ENCODE measurements around the gene FABP2.
"Not testable (repeated sequence)": the region's sequence is repeated elsewhere in the genome, so short reads cannot be mapped to it uniquely, and the experiment has no call there.

Gene FABP2

GRCh38 chr4:119310826-119311225 lies 11.1 kb downstream of the FABP2 start:
- no peak for DNase-seq (ENCODE audit: low read depth in 3 of 3)

DNA sequence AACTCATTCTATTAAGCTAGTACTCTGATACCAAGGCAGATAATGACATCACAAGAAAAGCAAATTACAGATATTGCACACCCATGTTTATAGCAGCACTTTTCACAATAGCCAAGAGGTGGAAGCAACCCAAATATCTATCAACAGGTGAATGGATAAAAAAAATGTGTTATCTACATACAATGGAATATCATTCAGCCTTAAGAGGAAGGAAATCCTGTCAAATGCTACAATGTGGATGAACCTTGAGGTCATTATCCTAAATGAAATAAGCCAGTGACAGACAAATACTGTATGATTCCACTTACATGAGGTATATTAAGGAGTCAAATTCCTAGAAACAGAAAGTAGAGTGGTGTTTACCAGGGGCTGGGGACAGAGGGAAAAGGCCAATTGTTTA lies 14.3 kb downstream of the FABP2 start:
- DNase-seq (ENCODE audit: low read depth in 3 of 3): no peak

GRCh38 chr4:119304431-119304830 lies 17.5 kb downstream of the FABP2 start:
- DNase-seq (ENCODE audit: low read depth in 3 of 3): no peak

GRCh38 chr4:119303587-119304305 lies 18.2 kb downstream of the FABP2 start:
- no peak for DNase-seq (ENCODE audit: low read depth in 3 of 3)

DNA sequence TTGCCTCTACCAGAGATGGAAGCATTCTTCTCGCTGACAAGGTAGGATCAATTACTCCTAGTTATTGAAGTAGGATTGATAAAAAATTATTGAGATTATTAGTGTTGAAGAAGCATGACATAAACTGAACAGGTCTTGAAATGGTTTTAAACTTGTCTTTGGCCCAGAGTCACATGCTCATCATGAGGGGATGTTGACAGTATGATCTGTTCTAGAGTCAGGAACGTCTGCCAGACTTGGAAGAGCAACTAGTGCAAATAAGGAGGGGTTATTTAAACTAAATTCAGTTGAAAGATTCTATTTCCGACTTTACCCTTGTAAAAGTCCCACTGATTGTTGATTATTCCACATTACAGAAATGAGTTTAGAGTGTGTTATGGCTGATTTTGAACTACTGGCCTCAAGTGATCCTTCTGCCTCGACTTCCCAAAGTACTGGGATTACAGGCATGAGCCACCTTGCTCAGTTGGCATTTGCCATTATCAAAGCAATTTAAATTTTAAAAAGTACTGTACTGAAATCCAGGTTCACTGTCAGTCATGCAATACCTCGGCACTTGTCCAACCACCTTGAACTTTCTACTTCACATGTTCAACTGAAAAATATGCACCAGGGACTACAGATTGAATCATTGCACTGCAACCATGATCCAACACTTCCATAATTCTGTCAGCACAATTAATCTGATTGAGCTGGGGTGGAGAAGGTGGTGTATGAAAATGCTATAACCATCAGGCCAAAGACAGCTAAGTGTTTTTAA lies 19.7 kb downstream of the FABP2 start:
- DNase-seq (ENCODE audit: low read depth in 3 of 3): no peak

DNA sequence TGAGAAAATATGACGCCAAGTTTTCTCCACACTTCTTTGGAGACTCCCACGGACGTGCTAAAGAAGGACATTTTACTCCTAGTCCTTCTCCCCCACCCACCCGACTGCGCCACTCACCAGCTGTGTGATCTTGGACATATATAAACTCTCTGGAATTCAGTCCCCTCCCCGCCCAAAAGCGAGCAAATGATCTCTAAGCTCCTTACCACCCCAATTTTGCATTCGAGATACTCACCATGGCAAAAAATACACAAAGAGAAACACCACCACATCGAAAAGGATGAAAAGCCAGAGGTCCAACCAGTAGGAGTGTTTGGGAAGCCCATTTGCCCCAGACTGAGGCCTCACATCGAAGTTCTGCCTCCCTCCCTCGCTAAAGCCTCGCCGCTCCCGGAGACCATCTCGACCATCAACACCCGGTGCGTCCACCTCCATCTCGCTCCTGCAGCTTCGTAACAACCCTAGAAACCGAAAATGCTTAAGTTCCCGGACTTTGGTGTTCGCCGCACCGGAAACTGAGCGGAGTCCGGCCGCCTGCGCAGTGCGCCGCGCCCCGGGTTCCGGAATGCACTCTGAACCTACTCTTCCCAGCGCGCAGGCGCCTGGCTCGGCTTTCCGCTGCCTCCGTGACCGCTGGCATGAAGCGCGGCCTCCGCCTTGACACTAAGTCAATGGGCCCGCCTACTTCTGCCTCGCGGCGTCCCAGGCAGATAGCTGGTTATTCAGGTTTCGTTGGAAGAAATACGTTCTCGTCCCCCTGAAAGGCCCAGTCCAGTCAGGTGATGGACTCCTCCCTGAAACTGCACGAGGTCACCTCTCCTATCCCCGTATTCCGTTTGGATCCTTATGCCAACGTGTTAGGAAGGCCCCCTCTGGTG lies 21.6 kb downstream of the FABP2 start:
- peak; percentile 84 to 92 (median 84) for DNase-seq (ENCODE audit: low read depth in 3 of 3)

DNA sequence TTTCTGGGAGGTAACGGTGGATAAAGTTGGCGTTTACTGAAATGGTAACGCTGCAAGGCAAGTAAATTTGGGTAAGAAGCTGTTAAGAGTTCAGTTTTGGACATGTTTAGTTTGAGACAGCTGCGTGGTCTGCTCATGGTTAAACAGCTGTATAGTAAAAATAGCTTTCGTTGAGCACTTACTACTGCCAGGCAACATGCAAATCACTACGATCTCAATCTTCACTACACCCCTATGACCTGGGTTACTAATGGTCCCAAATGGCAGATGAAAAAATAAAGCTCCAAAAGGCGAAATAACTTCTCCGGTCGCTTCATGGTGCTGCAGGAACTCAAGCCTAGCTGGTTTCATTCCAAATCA lies 22.2 kb downstream of the FABP2 start:
- DNase-seq (ENCODE audit: low read depth in 3 of 3): no peak

- no peak for DNase-seq (ENCODE audit: low read depth in 3 of 3)
Observed at GRCh38 chr4:119299260-119299671, 22.7 kb downstream of the FABP2 start.

DNA sequence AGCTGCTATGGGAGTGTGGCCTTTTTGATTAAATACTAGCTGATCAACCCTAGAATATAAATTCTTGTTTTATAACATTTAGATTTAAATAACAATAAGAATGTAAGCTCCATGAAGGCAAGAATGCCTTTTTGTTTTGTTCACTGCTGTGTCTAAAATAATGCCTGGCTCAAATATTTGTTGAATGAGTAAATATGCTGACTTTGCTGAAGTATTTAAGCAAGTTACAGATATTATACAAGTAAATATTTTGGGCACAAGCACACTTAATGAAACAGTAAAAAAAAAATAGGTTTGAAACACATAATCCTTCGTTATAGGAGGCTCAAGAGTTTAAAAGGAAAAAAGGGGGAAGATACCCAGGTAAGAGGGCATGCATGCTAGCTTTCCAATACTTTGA lies 24.1 kb downstream of the FABP2 start:
- no peak for DNase-seq (ENCODE audit: low read depth in 3 of 3)

DNA sequence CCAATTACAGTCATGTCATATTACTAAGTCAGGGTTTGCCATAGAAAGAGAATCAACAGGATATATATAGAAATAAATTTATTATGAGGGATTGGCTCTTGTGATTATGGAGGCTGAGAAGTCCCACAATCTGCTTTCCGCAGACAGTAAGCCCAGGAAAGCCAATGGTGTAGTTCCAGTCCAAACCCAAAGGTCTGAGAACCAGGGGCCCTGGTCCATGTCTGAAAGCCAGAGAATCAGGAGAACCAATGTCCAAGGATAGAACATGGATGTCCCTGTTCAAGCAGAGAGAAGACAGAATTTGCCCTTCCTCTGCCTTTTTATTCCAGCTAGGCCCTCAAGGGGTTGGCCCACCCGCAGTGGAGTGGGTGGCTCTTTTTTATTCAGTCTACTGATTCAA lies 25.6 kb downstream of the FABP2 start:
- DNase-seq (ENCODE audit: low read depth in 3 of 3): no peak

- DNase-seq (ENCODE audit: low read depth in 3 of 3): no peak
Observed at GRCh38 chr4:119290598-119290997, 31.3 kb downstream of the FABP2 start.

GRCh38 chr4:119289313-119289712 lies 32.6 kb downstream of the FABP2 start:
- DNase-seq (ENCODE audit: low read depth in 3 of 3): no peak

GRCh38 chr4:119286377-119287002 lies 35.4 kb downstream of the FABP2 start:
- peak in 1 of 3 experiments; percentile 5 for DNase-seq (ENCODE audit: low read depth in 3 of 3)

DNA sequence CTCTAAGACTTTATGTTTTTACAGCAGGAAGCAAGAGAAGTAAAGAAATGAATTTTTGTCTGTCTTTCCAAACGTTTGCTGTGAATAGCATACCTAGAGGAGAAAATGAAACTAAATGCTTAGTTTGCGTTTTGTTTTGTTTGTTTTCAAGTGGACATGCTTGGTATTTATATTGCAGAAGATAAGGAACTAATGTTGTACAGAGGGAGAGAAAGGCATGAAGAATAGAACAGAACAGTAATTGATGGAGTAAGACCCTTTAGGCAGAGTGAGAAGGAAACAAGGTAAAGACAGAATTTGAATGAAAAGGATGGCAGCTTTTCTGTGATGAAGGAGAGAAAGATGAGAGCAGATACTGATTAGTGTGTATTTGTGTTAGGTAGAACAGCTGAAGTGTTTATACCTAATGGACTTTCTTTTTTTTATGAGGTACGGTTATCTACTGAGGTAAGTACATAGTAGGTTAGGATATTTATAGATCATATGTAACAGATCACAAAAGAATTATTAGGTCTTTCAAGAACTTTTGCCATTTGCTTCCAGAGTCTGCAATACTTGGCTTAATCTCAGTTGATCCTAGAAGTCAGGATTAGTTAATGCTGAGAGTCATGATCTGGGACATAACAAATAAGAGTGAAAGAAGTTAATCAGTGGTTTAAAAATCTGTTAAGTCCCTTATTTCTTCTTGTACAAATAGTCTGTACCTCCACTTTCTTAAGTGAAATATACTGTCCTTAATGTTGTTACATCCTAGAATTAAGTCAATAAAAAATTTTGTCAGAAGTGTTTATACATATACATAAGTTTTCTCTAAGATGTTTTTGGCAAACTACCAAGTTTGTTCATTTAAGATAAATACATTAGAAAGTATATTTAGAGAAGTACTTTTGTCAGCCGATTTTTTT lies 36.8 kb downstream of the FABP2 start:
- no peak for DNase-seq (ENCODE audit: low read depth in 3 of 3)

DNA sequence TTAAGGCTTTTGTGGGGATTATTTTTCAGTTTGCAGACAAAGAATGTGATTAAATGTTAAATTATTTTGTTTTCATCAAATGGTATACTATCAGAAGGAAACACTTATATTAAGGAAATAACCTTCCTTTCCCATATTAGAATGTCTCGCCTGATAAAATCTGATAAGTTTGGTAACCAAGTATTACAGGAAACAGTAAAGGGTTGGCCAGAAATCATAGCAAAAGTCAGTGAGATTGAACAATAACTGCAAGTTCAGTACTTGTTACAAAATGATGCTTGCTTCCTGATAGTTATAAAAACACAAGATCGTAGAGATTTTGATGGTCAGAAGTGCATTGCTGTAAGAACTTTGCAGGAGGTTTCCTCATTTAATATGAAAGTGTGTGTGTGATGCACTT lies 40.5 kb downstream of the FABP2 start:
- no peak for DNase-seq (ENCODE audit: low read depth in 3 of 3)

GRCh38 chr4:119279945-119280344 lies 42.0 kb downstream of the FABP2 start:
- DNase-seq (ENCODE audit: low read depth in 3 of 3): not testable (repeated sequence)

- DNase-seq (ENCODE audit: low read depth in 3 of 3): not testable (repeated sequence)
Observed at GRCh38 chr4:119279541-119279940, 42.4 kb downstream of the FABP2 start.

DNA sequence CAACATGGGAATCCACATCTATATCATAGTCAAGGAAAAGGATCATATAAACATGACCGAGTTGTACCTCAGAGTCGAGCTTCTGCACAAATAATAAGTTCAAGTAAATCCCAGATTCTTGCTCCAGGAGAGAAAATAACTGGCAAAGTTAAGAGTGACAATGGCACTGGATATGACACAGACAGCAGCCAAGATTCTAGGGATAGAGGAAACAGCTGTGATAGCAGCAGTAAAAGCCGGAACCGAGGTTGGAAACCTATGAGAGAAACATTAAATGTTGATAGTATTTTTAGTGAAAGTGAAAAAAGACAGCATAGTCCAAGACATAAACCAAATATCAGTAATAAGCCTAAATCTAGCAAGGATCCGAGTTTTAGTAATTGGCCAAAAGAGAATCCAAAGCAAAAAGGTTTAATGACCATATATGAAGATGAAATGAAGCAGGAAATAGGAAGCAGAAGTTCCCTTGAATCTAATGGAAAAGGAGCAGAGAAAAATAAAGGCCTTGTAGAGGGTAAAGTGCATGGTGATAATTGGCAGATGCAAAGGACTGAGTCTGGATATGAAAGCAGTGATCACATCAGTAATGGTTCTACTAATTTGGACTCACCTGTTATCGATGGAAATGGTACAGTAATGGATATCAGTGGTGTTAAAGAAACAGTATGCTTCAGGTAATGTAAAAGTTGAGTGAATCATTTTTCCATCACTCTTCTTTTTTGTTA lies 50.4 kb downstream of the FABP2 start:
- DNase-seq (ENCODE audit: low read depth in 3 of 3): no peak

DNA sequence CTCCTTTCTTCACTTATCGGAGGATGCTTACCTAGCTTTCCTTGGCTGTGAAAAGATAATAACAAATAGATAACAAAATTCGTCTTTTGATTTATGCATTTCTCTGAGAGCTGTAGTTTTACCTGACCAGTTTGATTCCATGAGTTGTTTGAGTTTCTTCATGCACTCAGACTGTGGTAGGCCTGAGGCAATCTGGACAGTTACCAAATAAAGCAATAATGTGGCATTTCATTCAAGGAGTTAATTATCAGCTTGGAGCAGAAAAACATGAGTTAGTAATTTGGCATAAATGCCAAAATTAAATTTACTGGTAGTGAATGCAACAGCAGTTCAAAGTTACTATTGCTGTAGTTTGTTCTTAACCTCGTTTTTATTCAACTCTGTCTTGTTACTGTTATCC lies 53.5 kb downstream of the FABP2 start:
- DNase-seq (ENCODE audit: low read depth in 3 of 3): no peak

Measured in stimulated activated CD4-positive, alpha-beta T cell treated with anti-CD3 and anti-CD28 coated beads, TNF-alpha, amount 100 ng/mL, for 24 hours (primary cell).